ENCODE data around the gene TRAIP.

Gene TRAIP

GRCh38 chr3:49804141-49805041, 52.0 kb downstream of the TRAIP start:
- Histone ChIP-seq H3K36me3 (ENCODE audit: control insufficient read depth, low read length) (peaks cover 22% of the 10 kb centered on the region), H4K20me1 (ENCODE audit: control insufficient read depth, insufficient read depth, low read depth, low read length) (no peaks in the 10 kb centered on the region), H3K9me2 (replicated peaks; ENCODE audit: control insufficient read depth, low read length) (no peaks in the 10 kb centered on the region), H3K4me1 (ENCODE audit: control insufficient read depth, low read length) (peaks cover 69% of the 10 kb centered on the region), H3K79me2 (ENCODE audit: control insufficient read depth, low read length) (peaks cover 19% of the 10 kb centered on the region), H3K9me3 (ENCODE audit: control insufficient read depth, insufficient read depth, low read length) (no peaks in the 10 kb centered on the region), H3K4me2 (ENCODE audit: low read length) (peak overlapping the region; percentile 99), H3K4me3 (ENCODE audit: low read length) (peak overlapping the region; percentile 90), H3F3A (ENCODE audit: control insufficient read depth, insufficient read depth) (peaks cover 22% of the 10 kb centered on the region), H3K27me3 (ENCODE audit: control insufficient read depth, low read length) (no peaks in the 10 kb centered on the region), H3K27ac (ENCODE audit: low read depth, low read length) (peak overlapping the region; percentile 98)
- TF ChIP-seq, protein P1, sequence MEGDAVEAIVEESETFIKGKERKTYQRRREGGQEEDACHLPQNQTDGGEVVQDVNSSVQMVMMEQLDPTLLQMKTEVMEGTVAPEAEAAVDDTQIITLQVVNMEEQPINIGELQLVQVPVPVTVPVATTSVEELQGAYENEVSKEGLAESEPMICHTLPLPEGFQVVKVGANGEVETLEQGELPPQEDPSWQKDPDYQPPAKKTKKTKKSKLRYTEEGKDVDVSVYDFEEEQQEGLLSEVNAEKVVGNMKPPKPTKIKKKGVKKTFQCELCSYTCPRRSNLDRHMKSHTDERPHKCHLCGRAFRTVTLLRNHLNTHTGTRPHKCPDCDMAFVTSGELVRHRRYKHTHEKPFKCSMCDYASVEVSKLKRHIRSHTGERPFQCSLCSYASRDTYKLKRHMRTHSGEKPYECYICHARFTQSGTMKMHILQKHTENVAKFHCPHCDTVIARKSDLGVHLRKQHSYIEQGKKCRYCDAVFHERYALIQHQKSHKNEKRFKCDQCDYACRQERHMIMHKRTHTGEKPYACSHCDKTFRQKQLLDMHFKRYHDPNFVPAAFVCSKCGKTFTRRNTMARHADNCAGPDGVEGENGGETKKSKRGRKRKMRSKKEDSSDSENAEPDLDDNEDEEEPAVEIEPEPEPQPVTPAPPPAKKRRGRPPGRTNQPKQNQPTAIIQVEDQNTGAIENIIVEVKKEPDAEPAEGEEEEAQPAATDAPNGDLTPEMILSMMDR (IDR thresholded peaks at IDR 0.05; ENCODE audit: low read depth, low read length, poor library complexity, severe bottlenecking): no peak

DNA sequence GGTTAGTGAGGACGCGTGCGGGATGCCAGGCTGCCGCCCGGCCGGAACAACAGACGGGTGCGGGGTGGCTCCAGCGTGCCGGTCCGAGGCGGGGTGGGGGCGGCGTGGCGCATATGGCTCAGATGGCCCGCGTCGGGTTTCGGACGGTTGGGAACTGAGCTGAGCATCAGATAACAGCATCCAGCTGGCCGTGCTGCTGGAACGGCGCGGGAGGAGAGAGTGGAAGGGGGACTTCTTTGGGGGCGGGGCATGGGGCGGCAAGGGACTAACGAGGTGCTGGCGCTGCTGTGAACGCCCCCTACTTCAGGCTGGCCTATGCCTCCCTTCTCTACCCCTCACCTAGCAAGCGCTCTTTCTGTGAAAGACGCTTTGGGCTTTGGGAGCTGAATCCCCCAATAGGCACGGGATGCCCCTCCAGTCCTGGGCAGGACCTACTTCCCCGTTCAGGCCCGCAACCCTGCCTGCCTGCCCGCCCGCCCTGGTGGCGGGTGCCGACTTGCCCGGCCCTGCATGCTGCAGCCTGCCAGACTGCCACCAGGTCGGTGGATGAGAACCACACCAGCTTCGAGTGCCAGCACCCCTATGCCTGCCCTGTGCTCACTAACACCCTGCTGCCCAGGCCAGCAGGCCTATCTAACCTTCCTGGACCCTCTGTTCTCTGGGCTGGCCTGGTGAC, 52.8 kb downstream of the TRAIP start:
- Histone ChIP-seq H3F3A (ENCODE audit: control insufficient read depth, insufficient read depth) (peaks cover 22% of the 10 kb centered on the region), H3K79me2 (ENCODE audit: control insufficient read depth, low read length) (peaks cover 19% of the 10 kb centered on the region), H3K27ac (ENCODE audit: low read depth, low read length) (peak overlapping the region; percentile 98), H3K27me3 (ENCODE audit: control insufficient read depth, low read length) (no peaks in the 10 kb centered on the region), H3K4me3 (ENCODE audit: low read length) (peak overlapping the region; percentile 90), H4K20me1 (ENCODE audit: control insufficient read depth, insufficient read depth, low read depth, low read length) (no peaks in the 10 kb centered on the region), H3K4me2 (ENCODE audit: low read length) (peak overlapping the region; percentile 99), H3K36me3 (ENCODE audit: control insufficient read depth, low read length) (peaks cover 22% of the 10 kb centered on the region), H3K9me3 (ENCODE audit: control insufficient read depth, insufficient read depth, low read length) (no peaks in the 10 kb centered on the region), H3K4me1 (ENCODE audit: control insufficient read depth, low read length) (peaks cover 61% of the 10 kb centered on the region), H3K9me2 (replicated peaks; ENCODE audit: control insufficient read depth, low read length) (no peaks in the 10 kb centered on the region)
- TF ChIP-seq, protein P1 (IDR thresholded peaks at IDR 0.05; ENCODE audit: low read depth, low read length, poor library complexity, severe bottlenecking): peak; percentile 43
- TF ChIP-seq EZH2phosphoT487 (IDR thresholded peaks at IDR 0.05; ENCODE audit: borderline replicate concordance, low read length): no peak

GRCh38 chr3:49802719-49803464, 53.5 kb downstream of the TRAIP start, which contains the start of gene INKA1:
Gene INKA1 (plus strand): TSS chr3:49803261. CDS start chr3:49803393, 132 bp downstream.
- H3F3A ChIP-seq (ENCODE audit: control insufficient read depth, insufficient read depth): peaks cover 22% of the 10 kb centered on the region
- H3K9me2 ChIP-seq (replicated peaks; ENCODE audit: control insufficient read depth, low read length): no peaks in the 10 kb centered on the region
- TF ChIP-seq, protein P1 (IDR thresholded peaks at IDR 0.05; ENCODE audit: low read depth, low read length, poor library complexity, severe bottlenecking): peak; percentile 4
- no peak for TF ChIP-seq EZH2phosphoT487 (IDR thresholded peaks at IDR 0.05; ENCODE audit: borderline replicate concordance, low read length)
- peaks cover 19% of the 10 kb centered on the region for H3K79me2 ChIP-seq (ENCODE audit: control insufficient read depth, low read length)
- H3K9me3 ChIP-seq (ENCODE audit: control insufficient read depth, insufficient read depth, low read length): no peaks in the 10 kb centered on the region
- no peaks in the 10 kb centered on the region for H3K27me3 ChIP-seq (ENCODE audit: control insufficient read depth, low read length)
- peak within 1 kb of the TSS; percentile 90 for H3K4me3 ChIP-seq (ENCODE audit: low read length)
- peak within 1 kb of the TSS; percentile 98 for H3K27ac ChIP-seq (ENCODE audit: low read depth, low read length)
- H3K36me3 ChIP-seq (ENCODE audit: control insufficient read depth, low read length): peaks cover 22% of the 10 kb centered on the region
- H3K4me2 ChIP-seq (ENCODE audit: low read length): peak within 1 kb of the TSS; percentile 99
- peaks cover 54% of the 10 kb centered on the region for H3K4me1 ChIP-seq (ENCODE audit: control insufficient read depth, low read length)
- H4K20me1 ChIP-seq (ENCODE audit: control insufficient read depth, insufficient read depth, low read depth, low read length): no peaks in the 10 kb centered on the region
